ENCODE measurements around the gene CNKSR1. TPM values are rescaled to one million over a fixed set of nuclear protein-coding genes. Genes with fewer than 3 reads are reported as not detected.

The CNKSR1 gene
- total and polyA plus RNA-seq, 2 of the 8 experiments (the other 6 are each of a cell fraction or from before 2014, with no cell fraction given) = 13.9 to 14.5 TPM

GRCh38 chr1:26234644-26235370, 57.5 kb downstream of the CNKSR1 start (continued):
- no peak for TF ChIP-seq TEAD4 (IDR thresholded peaks at IDR 0.05; ENCODE audit: low read depth, low read length)
- no peak for TF ChIP-seq CBX8 (IDR thresholded peaks at IDR 0.05; ENCODE audit: borderline replicate concordance, low read depth, low read length)
- TF ChIP-seq, protein P1, sequence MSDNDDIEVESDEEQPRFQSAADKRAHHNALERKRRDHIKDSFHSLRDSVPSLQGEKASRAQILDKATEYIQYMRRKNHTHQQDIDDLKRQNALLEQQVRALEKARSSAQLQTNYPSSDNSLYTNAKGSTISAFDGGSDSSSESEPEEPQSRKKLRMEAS (IDR thresholded peaks at IDR 0.05) = peak; percentile 80
- 0 out of 4 replicates have a peak, but pooled peaks of 1 of the 2 experiments have one; percentile 63 for TF ChIP-seq SIN3A (conservative IDR thresholded peaks at IDR 0.05 in 1 of 2, IDR thresholded peaks at IDR 0.05 in 1 of 2; ENCODE audit: low read depth in 1 of 2, low read length in 2 of 2)
